ENCODE measurements around the gene SCFD2.

SCFD2 gene

DNA sequence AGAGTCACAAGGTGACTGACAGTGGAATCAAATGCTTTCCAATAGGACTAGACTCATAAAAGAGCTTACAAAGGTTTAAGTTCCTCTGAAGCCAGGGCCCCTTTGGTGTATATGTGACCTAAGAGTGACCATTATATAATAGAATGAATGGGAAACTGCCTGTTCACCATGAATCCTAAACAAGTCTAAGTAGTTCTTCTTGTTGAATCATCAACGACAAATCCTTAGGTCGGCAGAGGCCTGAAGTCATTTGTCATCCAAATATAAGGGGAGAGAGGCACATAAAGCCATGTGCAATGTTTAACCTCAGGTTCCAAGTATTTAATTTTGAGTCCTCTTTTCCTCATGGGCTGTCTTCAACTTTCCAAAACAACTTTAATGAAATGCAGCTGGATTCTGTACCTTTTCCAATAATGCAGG is 381.4 kb downstream of the SCFD2 start:
- Histone ChIP-seq H3K4me3 (ENCODE audit: low read length) (no peak overlapping the region), H3K27ac (ENCODE audit: low read length) (no peak overlapping the region), H3K4me2 (ENCODE audit: low read length) (no peak overlapping the region), H3K4me1 (ENCODE audit: low read length) (no peaks in the 10 kb centered on the region), H3K9ac (ENCODE audit: low read length) (no peak overlapping the region), H3K79me2 (ENCODE audit: low read length) (no peaks in the 10 kb centered on the region), H2AFZ (ENCODE audit: low read depth, low read length) (no peak overlapping the region), H3K36me3 (replicated peaks; ENCODE audit: low read depth, low read length) (no peaks in the 10 kb centered on the region), H4K20me1 (ENCODE audit: insufficient read depth, low read length) (no peaks in the 10 kb centered on the region), H3K27me3 (ENCODE audit: low read depth, low read length) (no peaks in the 10 kb centered on the region), H3K9me3 (ENCODE audit: insufficient read depth, low read length) (no peaks in the 10 kb centered on the region)
- TF ChIP-seq EZH2phosphoT487 (IDR thresholded peaks at IDR 0.05; ENCODE audit: low read depth), result no peak
- TF ChIP-seq, protein P1, sequence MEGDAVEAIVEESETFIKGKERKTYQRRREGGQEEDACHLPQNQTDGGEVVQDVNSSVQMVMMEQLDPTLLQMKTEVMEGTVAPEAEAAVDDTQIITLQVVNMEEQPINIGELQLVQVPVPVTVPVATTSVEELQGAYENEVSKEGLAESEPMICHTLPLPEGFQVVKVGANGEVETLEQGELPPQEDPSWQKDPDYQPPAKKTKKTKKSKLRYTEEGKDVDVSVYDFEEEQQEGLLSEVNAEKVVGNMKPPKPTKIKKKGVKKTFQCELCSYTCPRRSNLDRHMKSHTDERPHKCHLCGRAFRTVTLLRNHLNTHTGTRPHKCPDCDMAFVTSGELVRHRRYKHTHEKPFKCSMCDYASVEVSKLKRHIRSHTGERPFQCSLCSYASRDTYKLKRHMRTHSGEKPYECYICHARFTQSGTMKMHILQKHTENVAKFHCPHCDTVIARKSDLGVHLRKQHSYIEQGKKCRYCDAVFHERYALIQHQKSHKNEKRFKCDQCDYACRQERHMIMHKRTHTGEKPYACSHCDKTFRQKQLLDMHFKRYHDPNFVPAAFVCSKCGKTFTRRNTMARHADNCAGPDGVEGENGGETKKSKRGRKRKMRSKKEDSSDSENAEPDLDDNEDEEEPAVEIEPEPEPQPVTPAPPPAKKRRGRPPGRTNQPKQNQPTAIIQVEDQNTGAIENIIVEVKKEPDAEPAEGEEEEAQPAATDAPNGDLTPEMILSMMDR (IDR thresholded peaks at IDR 0.05; ENCODE audit: low read depth, low read length), result no peak

- H3K27ac ChIP-seq (ENCODE audit: low read length), result no peak overlapping the region
- no peak overlapping the region for H3K4me3 ChIP-seq (ENCODE audit: low read length)
- H3K4me2 ChIP-seq (ENCODE audit: low read length), result no peak overlapping the region
- no peaks in the 10 kb centered on the region for H3K27me3 ChIP-seq (ENCODE audit: low read depth, low read length)
- H4K20me1 ChIP-seq (ENCODE audit: insufficient read depth, low read length), result no peaks in the 10 kb centered on the region
- H3K79me2 ChIP-seq (ENCODE audit: low read length), result no peaks in the 10 kb centered on the region
- no peaks in the 10 kb centered on the region for H3K4me1 ChIP-seq (ENCODE audit: low read length)
- H3K9me3 ChIP-seq (ENCODE audit: insufficient read depth, low read length), result no peaks in the 10 kb centered on the region
- no peak for TF ChIP-seq EZH2phosphoT487 (IDR thresholded peaks at IDR 0.05; ENCODE audit: low read depth)
- TF ChIP-seq, protein P1 (IDR thresholded peaks at IDR 0.05; ENCODE audit: low read depth, low read length), result peak; percentile 76
- no peaks in the 10 kb centered on the region for H3K36me3 ChIP-seq (replicated peaks; ENCODE audit: low read depth, low read length)
- no peak overlapping the region for H3K9ac ChIP-seq (ENCODE audit: low read length)
- H2AFZ ChIP-seq (ENCODE audit: low read depth, low read length), result no peak overlapping the region
These were observed 382.1 kb downstream of the SCFD2 start for GRCh38 chr4:52983563-52984303.

- Histone ChIP-seq H3K79me2 (ENCODE audit: low read length) (no peaks in the 10 kb centered on the region), H3K4me2 (ENCODE audit: low read length) (no peak overlapping the region)
These were observed 382.9 kb downstream of the SCFD2 start for GRCh38 chr4:52982946-52983340.

DNA sequence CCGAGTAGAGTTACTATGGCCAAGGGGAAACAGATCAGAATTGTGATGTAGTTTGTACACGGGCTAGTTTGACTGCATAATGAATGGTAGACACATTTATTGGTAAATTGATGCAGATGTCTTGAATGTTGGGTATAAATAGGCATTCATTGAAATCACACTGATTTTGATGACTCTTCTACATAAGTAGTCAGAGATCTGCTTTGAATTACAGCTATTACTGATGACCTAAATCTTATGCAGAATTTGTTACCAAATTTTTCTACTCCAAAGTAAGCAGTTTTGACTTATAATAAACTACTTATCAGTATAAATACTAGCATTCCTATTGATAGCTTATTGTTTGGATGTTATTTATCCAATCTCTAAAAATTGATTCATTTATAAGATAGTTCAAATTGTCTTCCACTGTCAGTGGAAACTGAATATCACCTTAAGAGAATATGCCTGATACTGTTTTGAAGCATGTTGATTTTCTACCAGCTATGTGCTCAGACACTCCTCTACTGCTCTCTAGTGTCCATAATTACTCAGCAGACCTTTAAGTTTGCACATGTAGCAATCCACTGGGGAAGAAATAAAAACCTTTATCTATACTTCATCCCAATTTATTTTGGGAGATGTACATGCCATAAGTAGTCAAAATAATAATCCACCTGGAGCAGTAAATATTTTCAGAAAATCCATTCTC is 383.5 kb downstream of the SCFD2 start:
- no peaks in the 10 kb centered on the region for H3K4me1 ChIP-seq (ENCODE audit: low read length)
- no peaks in the 10 kb centered on the region for H3K36me3 ChIP-seq (replicated peaks; ENCODE audit: low read depth, low read length)
- no peak overlapping the region for H3K4me2 ChIP-seq (ENCODE audit: low read length)
- no peak overlapping the region for H3K9ac ChIP-seq (ENCODE audit: low read length)
- no peaks in the 10 kb centered on the region for H3K27me3 ChIP-seq (ENCODE audit: low read depth, low read length)
- H4K20me1 ChIP-seq (ENCODE audit: insufficient read depth, low read length), result no peaks in the 10 kb centered on the region
- H3K4me3 ChIP-seq (ENCODE audit: low read length), result no peak overlapping the region
- no peaks in the 10 kb centered on the region for H3K9me3 ChIP-seq (ENCODE audit: insufficient read depth, low read length)
- H3K79me2 ChIP-seq (ENCODE audit: low read length), result no peaks in the 10 kb centered on the region
- no peak overlapping the region for H3K27ac ChIP-seq (ENCODE audit: low read length)
- no peak for TF ChIP-seq EZH2phosphoT487 (IDR thresholded peaks at IDR 0.05; ENCODE audit: low read depth)
- TF ChIP-seq, protein P1 (IDR thresholded peaks at IDR 0.05; ENCODE audit: low read depth, low read length), result peak; percentile 53
- H2AFZ ChIP-seq (ENCODE audit: low read depth, low read length), result no peak overlapping the region

More at GRCh38 chr4:52982946-52983340, 382.9 kb downstream of the SCFD2 start:
- Histone ChIP-seq H3K9ac (ENCODE audit: low read length) (no peak overlapping the region), H2AFZ (ENCODE audit: low read depth, low read length) (no peak overlapping the region), H3K27me3 (ENCODE audit: low read depth, low read length) (no peaks in the 10 kb centered on the region), H3K4me1 (ENCODE audit: low read length) (no peaks in the 10 kb centered on the region), H3K4me3 (ENCODE audit: low read length) (no peak overlapping the region), H3K27ac (ENCODE audit: low read length) (no peak overlapping the region), H4K20me1 (ENCODE audit: insufficient read depth, low read length) (no peaks in the 10 kb centered on the region), H3K36me3 (replicated peaks; ENCODE audit: low read depth, low read length) (no peaks in the 10 kb centered on the region), H3K9me3 (ENCODE audit: insufficient read depth, low read length) (no peaks in the 10 kb centered on the region)
- TF ChIP-seq EZH2phosphoT487 (IDR thresholded peaks at IDR 0.05; ENCODE audit: low read depth), result no peak
- TF ChIP-seq, protein P1 (IDR thresholded peaks at IDR 0.05; ENCODE audit: low read depth, low read length), result no peak
